ENCODE results near the gene DUSP15. TPM values are rescaled to one million over a fixed set of nuclear protein-coding genes. Genes with fewer than 3 reads are reported as not detected.

DUSP15 gene
- polyA plus RNA-seq, 3 donors from 2014 or later: not detected

DNA sequence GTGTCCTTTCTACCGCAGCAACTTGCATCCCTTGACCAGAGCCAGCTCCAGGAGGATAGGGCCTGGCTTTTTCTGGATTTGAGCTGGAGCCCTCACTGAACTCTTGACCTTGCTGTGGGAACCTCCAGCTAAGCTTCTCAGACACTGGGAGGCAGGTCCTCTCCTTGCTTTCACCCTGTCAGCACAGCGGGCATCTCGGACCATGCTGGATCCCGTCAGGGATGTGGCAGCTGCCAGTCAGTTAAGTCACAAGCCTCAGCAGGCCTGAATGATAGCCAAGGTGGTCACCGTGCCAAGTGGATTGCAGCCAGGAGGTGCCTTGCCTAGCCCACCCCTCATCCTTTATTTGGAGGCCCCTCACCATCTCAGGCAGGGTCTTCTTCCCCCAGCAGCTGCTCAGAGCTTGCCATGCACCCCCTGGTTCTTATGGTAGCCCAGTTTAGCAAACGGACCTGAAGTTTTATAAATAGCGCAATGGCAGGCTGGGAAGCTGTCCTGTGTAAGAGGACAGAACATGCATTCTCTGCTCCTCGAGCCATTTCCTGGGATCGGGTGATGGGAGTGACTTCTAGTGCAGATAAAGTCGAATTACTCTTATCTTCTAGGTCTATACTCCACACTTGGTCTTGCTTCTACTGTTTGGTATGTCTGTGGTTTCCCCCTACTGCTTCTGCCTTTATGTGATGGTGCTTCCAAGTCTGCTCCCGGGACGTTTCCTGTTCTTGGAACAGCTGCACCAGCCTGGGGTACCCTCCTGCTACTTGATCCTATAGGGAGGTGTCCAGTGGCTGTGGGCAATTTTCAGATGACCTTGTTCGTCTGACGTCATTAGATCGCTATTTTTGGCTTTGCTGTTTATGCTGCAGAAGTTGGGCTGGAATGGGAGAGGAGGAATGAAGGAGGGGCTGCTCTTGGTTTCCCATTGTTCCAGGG lies 58.3 kb downstream of the DUSP15 start:
- H3K36me3 Mint-ChIP-seq: no peaks in the 10 kb centered on the region
- H3K9me3 Mint-ChIP-seq: no peaks in the 10 kb centered on the region
- no peak overlapping the region for H3K4me3 Mint-ChIP-seq
- no peak overlapping the region for H3K27ac Mint-ChIP-seq
- H3K4me1 Mint-ChIP-seq: no peaks in the 10 kb centered on the region
- no peak for DNase-seq
- peaks cover 1 to 2% (median 2%) of the 10 kb centered on the region in 3 donors for H3K27me3 Mint-ChIP-seq (ENCODE audit: low read depth in 3 of 3)

DNA sequence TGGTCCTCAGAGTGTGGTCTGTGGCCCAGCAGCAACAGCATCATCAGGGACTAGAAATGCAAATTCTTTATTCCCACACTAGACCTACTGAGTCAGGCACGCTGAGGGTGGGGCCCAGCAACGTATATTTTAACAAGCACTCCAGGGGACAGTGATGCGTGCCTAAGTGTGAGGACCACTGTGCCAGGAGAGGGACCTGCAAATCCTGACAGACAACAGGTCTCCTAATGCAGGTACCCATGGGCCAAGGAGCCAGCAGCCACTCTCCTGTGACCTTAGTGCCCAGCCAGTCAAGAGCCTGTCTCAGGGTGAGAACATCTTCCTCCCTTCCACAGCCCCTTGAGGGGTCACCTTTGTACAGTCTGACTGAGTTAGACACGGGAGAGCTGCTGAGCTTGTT lies 59.1 kb downstream of the DUSP15 start:
- Mint-ChIP-seq H3K4me1 (no peaks in the 10 kb centered on the region), H3K27ac (no peak overlapping the region), H3K36me3 (no peaks in the 10 kb centered on the region), H3K9me3 (no peaks in the 10 kb centered on the region), H3K27me3 (ENCODE audit: low read depth in 3 of 3) (peaks cover 1 to 2% (median 2%) of the 10 kb centered on the region in 3 donors), H3K4me3 (no peak overlapping the region)
- no peak for DNase-seq

Other genes starting within 250 kb of the DUSP15 start
- gene COX4I2, start 232.6 kb downstream of the DUSP15 start, polyA plus RNA-seq: not detected
- 10 to 100 TPM; 30.9 to 60.4 (median 39.3) TPM for gene BCL2L1, start 147.7 kb downstream of the DUSP15 start, polyA plus RNA-seq
- 1 to 10 TPM; 1.2 to 3.0 (median 1.8) TPM for gene TPX2, start 131.2 kb downstream of the DUSP15 start, polyA plus RNA-seq
- not detected for gene MYLK2, start 51.2 kb downstream of the DUSP15 start, polyA plus RNA-seq
- not detected for gene FOXS1, start 24.9 kb downstream of the DUSP15 start, polyA plus RNA-seq
- under 1 TPM in 1 of 3 donors, not detected in 2; 0.37 TPM for gene TTLL9, start 107 bp upstream of the DUSP15 start, polyA plus RNA-seq
- gene PDRG1, start 81.5 kb upstream of the DUSP15 start, polyA plus RNA-seq: 10 to 100 TPM; 11.9 to 26.0 (median 18.6) TPM
- gene XKR7, start 97.6 kb upstream of the DUSP15 start, polyA plus RNA-seq: not detected
- gene CCM2L, start 139.9 kb upstream of the DUSP15 start, polyA plus RNA-seq: not detected
- gene HCK, start 181.7 kb upstream of the DUSP15 start, polyA plus RNA-seq: 1 to 10 TPM; 1.7 to 8.8 (median 7.3) TPM
- gene TM9SF4, start 239.2 kb upstream of the DUSP15 start, polyA plus RNA-seq: 10 to 100 TPM; 22.0 to 42.9 (median 38.5) TPM

Measured in immature natural killer cell (primary cell).